Gastrocnemius medialis (tissue), 4 donors: ENCODE measurements around the gene PIAS3. TPM values are rescaled to one million over a fixed set of nuclear protein-coding genes. Genes with fewer than 3 reads are reported as not detected.
A peak's percentile ranks its signal among the peaks of the same experiment; 100 is the strongest.

ENCODE experiments used
- ATAC-seq, 2 donors: fragments of 150-250 bp; one replicate each; pipeline ENCODE4 v1.9.1; 2016
- DNase-seq, 2 donors: peaks; one replicate each; pipeline ENCODE4 v3.0.0-alpha.2; 2019
- H3K27ac ChIP-seq, 4 donors: fragments of 200-600 bp; sonication (generic); 1 replicate in 1 of 4; 2 replicates in 3 of 4; pipeline ENCODE4 v1.5.1; 2016 to 2018; ENCODE audit warnings: mild to moderate bottlenecking in 2 of 4, moderate library complexity in 1 of 4
- H3K27me3 ChIP-seq, 3 donors: fragments of 200-600 bp; sonication (generic) in 2 of 3; 1 replicate in 1 of 3; 2 replicates in 2 of 3; pipeline versions ENCODE4 v1.5.1 to v1.6.0; 2016 to 2019; ENCODE audit warnings: mild to moderate bottlenecking in 1 of 3, moderate library complexity in 1 of 3
- H3K36me3 ChIP-seq, 2 donors: fragments of 200-600 bp; sonication (generic) in 1 of 2; one replicate each; pipeline ENCODE4 v1.5.1; 2017 to 2018
- H3K4me1 ChIP-seq, 2 donors: fragments of 200-600 bp; sonication (generic) in 1 of 2; one replicate each; pipeline ENCODE4 v1.5.1; 2016 to 2017; ENCODE audit warnings: mild to moderate bottlenecking in 2 of 2
- H3K4me3 ChIP-seq, 4 donors: fragments of 200-600 bp; sonication (generic) in 3 of 4; 1 replicate in 1 of 4; 2 replicates in 3 of 4; pipeline ENCODE4 v1.5.1; 2016 to 2019; ENCODE audit warnings: mild to moderate bottlenecking in 2 of 4
- H3K9me3 ChIP-seq, 3 donors: fragments of 200-600 bp; sonication (generic) in 2 of 3; 1 replicate in 1 of 3; 2 replicates in 2 of 3; pipeline ENCODE4 v1.5.1; 2016 to 2019
- CTCF ChIP-seq, 5 experiments: fragments of 450-650 bp in 3 of 5; fragments of 200-600 bp in 2 of 5; sonication (generic) in 2 of 5; IDR thresholded peaks in 4 of 5; conservative IDR thresholded peaks in 1 of 5; 1 replicate in 4 of 5; 2 replicates in 1 of 5; pipeline ENCODE4 v1.5.1; 2016 to 2019; ENCODE audit warnings: antibody characterized with exemption in 5 of 5, mild to moderate bottlenecking in 3 of 5, moderate library complexity in 3 of 5
- POLR2A ChIP-seq, 2 donors: fragments of 450-650 bp; IDR thresholded peaks; one replicate each; pipeline ENCODE4 v1.6.1; 2017; ENCODE audit warnings: antibody characterized with exemption in 2 of 2, mild to moderate bottlenecking in 2 of 2, moderate library complexity in 2 of 2
- in situ Hi-C, 4 donors: fragments of 200-750 bp; cut with MboI; loops; one replicate each; pipeline versions ENCODE4 v1.15.0 to v1.8.0; 2017; ENCODE audit warnings: low sequenced_read_pairs in 4 of 4
- intact Hi-C: fragments of 100-400 bp; cut with DNase I; formaldehyde crosslinking; loops from one replicate; pipeline ENCODE4 v1.15.1; 2023; ENCODE audit warnings: low total_unique reads
- microRNA-seq, 2 donors: library from miRNA; unstranded; fragments of <30 nt; microRNA quantifications; one replicate each; pipeline ENCODE4, GENCODE V29; 2016; ENCODE audit warnings: borderline replicate concordance in 2 of 2
- total RNA-seq, 4 donors: library from RNA; depleted of rRNA; stranded (reverse); fragments of >200 nt; gene quantifications; one replicate each; pipeline versions ENCODE4 v1.1.0 to v1.2.3, GENCODE V29; 2016

The PIAS3 gene
- total RNA-seq, 4 donors from 2014 or later: 26.2 to 40.0 (median 35.7) TPM

GRCh38 chr1:145804235-145805045, 54.4 kb downstream of the PIAS3 start:
- intact Hi-C loops: no loop called here
- H3K36me3 ChIP-seq: no peaks in the 10 kb centered on the region
- in situ Hi-C loops: no loop called here
- no peaks in the 10 kb centered on the region for H3K9me3 ChIP-seq
- no peak for TF ChIP-seq CTCF (IDR thresholded peaks at IDR 0.05 in 4 of 5, conservative IDR thresholded peaks at IDR 0.05 in 1 of 5)
- TF ChIP-seq POLR2A (IDR thresholded peaks at IDR 0.05): no peak
- DNase-seq: no peak
- no peak for ATAC-seq
- no peak overlapping the region for H3K4me3 ChIP-seq
- peak overlapping the region; percentile 74 to 89 (median 78) for H3K27ac ChIP-seq
- H3K27me3 ChIP-seq: no peaks in the 10 kb centered on the region
- H3K4me1 ChIP-seq: peaks cover 79 to 82% of the 10 kb centered on the region in 2 donors

- no peak overlapping the region for H3K27ac ChIP-seq
- intact Hi-C loops: no loop called here
- DNase-seq: no peak
- H3K36me3 ChIP-seq: no peaks in the 10 kb centered on the region
- peaks cover 45 to 50% of the 10 kb centered on the region in 2 donors for H3K4me1 ChIP-seq
- H3K4me3 ChIP-seq: no peak overlapping the region
- H3K27me3 ChIP-seq: no peaks in the 10 kb centered on the region
- in situ Hi-C loops: no loop called here
- H3K9me3 ChIP-seq: no peaks in the 10 kb centered on the region
- no peak for TF ChIP-seq POLR2A (IDR thresholded peaks at IDR 0.05)
- TF ChIP-seq CTCF (IDR thresholded peaks at IDR 0.05 in 4 of 5, conservative IDR thresholded peaks at IDR 0.05 in 1 of 5): no peak
- no peak for ATAC-seq
These were observed 59.1 kb downstream of the PIAS3 start for GRCh38 chr1:145799806-145800205.

Small RNA genes within 50 kb of the gene (microRNA-seq; reads per million reads assigned to microRNA genes)
- gene MIR6736: 0 reads per million in 2 donors

Other genes with a start within 250 kb of the PIAS3 start
- under 1 TPM in 1 of 4 donors, not detected in 3; 0.44 TPM for gene PDZK1, start 151.7 kb downstream of the PIAS3 start, total RNA-seq
- not detected for gene CD160, start 139.6 kb downstream of the PIAS3 start, total RNA-seq
- 10 to 100 TPM; 16.1 to 65.4 (median 37.3) TPM for gene RNF115, start 35.0 kb downstream of the PIAS3 start, total RNA-seq
- 10 to 100 TPM; 23.0 to 27.8 (median 26.4) TPM for gene POLR3C, start 34.9 kb downstream of the PIAS3 start, total RNA-seq
- 1 to 10 TPM in 1 of 4 donors, under 1 TPM in 2, not detected in 1; 0.46 to 2.2 (median 0.51) TPM for gene NUDT17, start 13.5 kb downstream of the PIAS3 start, total RNA-seq
- gene ANKRD35, start 26.8 kb upstream of the PIAS3 start, total RNA-seq: 10 to 100 TPM in 2 of 4 donors, 1 to 10 TPM in 2; 8.0 to 19.5 (median 10.7) TPM
- gene ITGA10, start 51.0 kb upstream of the PIAS3 start, total RNA-seq: 10 to 100 TPM in 3 of 4 donors, 1 to 10 TPM in 1; 6.4 to 20.0 (median 14.7) TPM
- gene PEX11B, start 59.6 kb upstream of the PIAS3 start, total RNA-seq: 10 to 100 TPM; 23.2 to 46.0 (median 31.7) TPM
- gene RBM8A, start 68.4 kb upstream of the PIAS3 start, total RNA-seq: 100 to 1,000 TPM; 199 to 589 (median 381) TPM
- 100 to 1,000 TPM in 1 of 4 donors, 10 to 100 TPM in 3; 37.1 to 108 (median 75.4) TPM for gene LIX1L, start 98.9 kb upstream of the PIAS3 start, total RNA-seq
- 10 to 100 TPM in 1 of 4 donors, 1 to 10 TPM in 3; 3.3 to 19.0 (median 6.7) TPM for gene ANKRD34A, start 105.5 kb upstream of the PIAS3 start, total RNA-seq
- gene POLR3GL, start 105.6 kb upstream of the PIAS3 start, total RNA-seq: 10 to 100 TPM; 43.5 to 78.8 (median 59.4) TPM
- 1,000 to 10,000 TPM; 1,815 to 2,839 (median 2,202) TPM for gene TXNIP, start 137.5 kb upstream of the PIAS3 start, total RNA-seq
- gene HJV, start 162.7 kb upstream of the PIAS3 start, total RNA-seq: 100 to 1,000 TPM; 274 to 585 (median 420) TPM